Left hindlimb (tissue), 1 donor: ENCODE results near the gene FAM111B.
A peak's percentile ranks its signal among the peaks of the same experiment; 100 is the strongest.

Experiments used
- DNase-seq: peaks from one replicate; pipeline ENCODE4 v3.0.0-alpha.2; 2018

The FAM111B gene

DNA sequence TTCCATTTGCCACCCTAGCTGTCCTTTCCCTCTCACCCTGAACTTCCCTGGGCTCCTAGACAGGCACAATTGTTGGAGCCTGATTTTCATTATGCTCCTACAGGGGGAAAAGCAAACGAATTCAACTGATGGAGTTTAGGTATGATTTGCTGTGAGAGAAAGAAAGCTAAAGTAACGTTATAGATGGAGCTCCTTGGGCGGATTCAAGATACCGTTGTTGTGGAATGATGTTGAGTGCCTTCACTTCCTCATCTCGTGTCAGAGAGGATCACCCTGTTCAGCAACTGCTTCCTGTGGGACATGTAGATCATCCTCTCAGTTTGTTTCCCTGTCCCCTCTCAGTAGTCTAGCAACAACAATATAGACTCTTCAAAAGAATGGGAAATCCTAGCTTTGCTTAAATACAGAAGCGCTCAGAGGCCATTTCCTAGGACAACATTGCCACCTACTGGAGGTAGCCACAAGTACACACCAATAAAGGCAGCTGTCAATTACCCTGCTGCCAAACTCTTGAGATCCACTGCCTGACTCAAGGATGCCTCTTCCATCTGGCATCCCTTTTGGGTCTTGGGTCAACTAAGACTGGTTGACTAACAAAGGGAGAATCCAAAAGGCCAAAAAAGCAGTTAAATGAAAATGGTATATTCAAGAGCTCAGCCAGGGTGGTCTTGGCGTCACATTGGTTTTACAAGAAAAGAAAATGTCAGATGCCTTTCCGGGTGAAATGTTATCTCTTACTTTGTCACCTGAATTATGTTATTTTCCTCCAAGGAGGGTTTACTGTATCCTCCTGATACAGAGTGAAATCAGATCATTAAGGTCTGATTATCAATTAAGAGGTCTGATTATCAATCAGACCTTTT is 51.4 kb downstream of the FAM111B start:
- peak; percentile 69 for DNase-seq

GRCh38 chr11:59164028-59164427 is 57.0 kb downstream of the FAM111B start:
- DNase-seq, result no peak

GRCh38 chr11:59171508-59172322 is 64.7 kb downstream of the FAM111B start, which contains the start of gene DTX4:
Gene DTX4 (plus strand): TSS chr11:59172132. CDS start chr11:59172596, 464 bp downstream.
- peak; percentile 94 for DNase-seq

- DNase-seq, result peak; percentile 46
Measured at GRCh38 chr11:59172345-59173079, 65.5 kb downstream of the FAM111B start.

DNA sequence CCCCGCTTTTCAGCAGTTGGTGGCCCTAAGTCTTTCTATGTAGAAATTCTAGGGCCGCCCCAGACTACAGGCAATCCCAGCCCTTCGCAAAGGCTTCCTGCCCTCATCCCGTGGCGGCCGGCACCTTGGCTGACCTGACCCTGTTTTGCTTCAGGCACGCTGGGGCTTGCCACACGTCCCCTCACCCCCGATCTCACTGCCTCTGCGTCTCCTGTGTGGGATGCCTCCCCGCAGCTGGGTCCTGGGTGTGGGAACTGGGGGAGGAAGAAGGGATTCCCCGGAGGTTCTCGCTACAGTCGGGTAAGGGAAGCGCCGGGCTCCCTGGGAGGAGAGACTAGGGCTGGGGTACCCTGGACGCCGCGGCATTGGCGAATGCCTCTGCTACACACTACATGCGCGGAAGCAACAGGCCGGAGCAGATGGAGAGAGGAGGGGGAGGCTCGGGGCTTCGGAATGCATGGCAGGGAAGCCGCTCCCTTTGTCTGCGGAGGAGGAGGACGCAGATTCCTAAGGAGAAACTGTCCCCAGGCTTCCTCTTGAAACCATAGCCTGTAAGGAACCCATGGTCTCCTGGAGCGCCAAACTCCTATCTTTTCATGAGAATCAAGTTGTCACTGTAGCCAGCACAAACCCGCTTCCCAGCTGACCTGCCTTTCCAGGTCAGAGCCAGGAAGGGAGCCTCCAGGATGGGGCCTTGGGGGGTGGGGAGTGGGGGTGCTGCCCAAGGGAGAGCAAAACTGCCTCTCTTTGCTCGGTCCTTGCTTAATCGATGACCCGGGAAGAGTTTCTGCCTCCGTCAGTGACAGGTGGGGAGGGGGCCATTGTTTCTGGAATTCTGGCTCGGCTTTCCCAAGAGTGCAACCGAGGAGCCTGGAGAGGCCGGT is 66.3 kb downstream of the FAM111B start:
- DNase-seq, result peak; percentile 58

- DNase-seq, result no peak
Measured at GRCh38 chr11:59173964-59174663, 67.1 kb downstream of the FAM111B start.

DNA sequence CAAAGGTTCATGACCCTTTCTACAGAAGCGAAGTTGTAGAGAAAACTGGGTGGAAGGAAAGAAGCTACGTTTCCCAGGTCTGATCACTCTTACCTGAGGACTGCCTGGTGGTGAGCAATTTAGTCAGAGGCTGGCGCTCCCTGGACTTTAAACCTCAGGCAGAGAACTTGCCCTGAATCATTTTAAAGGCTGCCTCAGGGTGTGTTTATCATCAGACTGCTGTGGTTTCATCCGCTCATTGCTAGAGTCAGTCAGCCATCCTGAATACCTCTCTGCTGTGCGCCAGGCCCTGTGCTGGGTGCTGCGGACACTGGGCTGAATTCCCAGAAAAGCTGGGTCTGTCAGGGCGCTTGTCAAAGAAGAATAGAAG is 67.6 kb downstream of the FAM111B start:
- no peak for DNase-seq

GRCh38 chr11:59175091-59175501 is 68.1 kb downstream of the FAM111B start:
- DNase-seq, result no peak

- no peak for DNase-seq
Measured at GRCh38 chr11:59176330-59176729, 69.3 kb downstream of the FAM111B start.
